HCT116 (cell line): ENCODE data around the gene CHMP4B. TPM values are rescaled to one million over a fixed set of nuclear protein-coding genes. Genes with fewer than 3 reads are reported as not detected.

ENCODE experiments used
- ATAC-seq: fragments of 200-7000 bp; cut with Tn5 transposase; 2 replicates; pipeline ENCODE4 v1.9.1; 2020; ENCODE audit warnings: mild to moderate bottlenecking, moderate library complexity
- BruUV-seq: library from RNA; stranded (reverse); fragments of 400-500 nt; replicated peaks from 2 replicates; lab custom pipeline; 2021; lab: Mats Ljungman, UMichigan
- CTCF ChIA-PET: fragments of 300-600 bp; sonication (Branson Sonifier 250); formaldehyde crosslinking; loops from one replicate; lab custom pipeline; 2021; ENCODE audit warnings: antibody characterized with exemption; lab: Charles Lee
- POLR2A ChIA-PET: fragments of 300-600, 350-600 bp; sonication (Branson Sonifier 250); formaldehyde crosslinking; loops from one replicate; lab custom pipeline; 2021; ENCODE audit warnings: antibody characterized with exemption; lab: Charles Lee
- RAD21 ChIA-PET, 2 experiments: fragments of 300-600 bp; sonication (Branson Sonifier 250); formaldehyde crosslinking; loops; one replicate each; lab custom pipeline; 2023; ENCODE audit warnings: low total read pairs in 2 of 2; ENCODE audit not compliant: uncharacterized antibody in 2 of 2, unreplicated experiment in 2 of 2, low non-redundant PET in 1 of 2; lab: Charles Lee
- DNase-seq: peaks from one replicate; pipeline ENCODE4 v3.0.0-alpha.2; 2010; ENCODE audit warnings: low read depth, low spot score
- H2AFZ ChIP-seq: fragments of 200-600 bp; shearing (Covaris generic), sonication (generic); 2 replicates; pipeline ENCODE4 v1.6.1; 2017; ENCODE audit warnings: low read depth, mixed run types, mixed read lengths, antibody characterized with exemption, low read length; ENCODE audit not compliant: poor library complexity, severe bottlenecking
- H3K27ac ChIP-seq: 2 replicates; pipeline ENCODE4 v1.5.1; 2012; ENCODE audit warnings: low read depth, low read length
- H3K27me3 ChIP-seq: fragments of 200-600 bp; sonication (generic); 2 replicates; pipeline ENCODE4 v1.6.1; 2016; ENCODE audit warnings: mixed run types, low read length, mixed read lengths; ENCODE audit not compliant: insufficient read depth
- H3K36me3 ChIP-seq, 2 experiments: fragments of 200-500 bp in 1 of 2; fragments of 200-600 bp in 1 of 2; sonication (Bioruptor generic) in 1 of 2; sonication (generic) in 1 of 2; 2 replicates each; pipeline versions ENCODE4 v1.5.1 to v1.6.1; 2014 to 2016; ENCODE audit warnings: low read length in 2 of 2, inconsistent platforms in 1 of 2, mixed read lengths in 1 of 2, mixed run types in 1 of 2; ENCODE audit not compliant: insufficient read depth in 2 of 2, control insufficient read depth in 1 of 2
- H3K4me1 ChIP-seq, 2 experiments: fragments of 200-600 bp in 1 of 2; sonication (generic) in 1 of 2; 2 replicates each; pipeline versions ENCODE4 v1.5.1 to v1.6.1; 2012 to 2017; ENCODE audit warnings: low read length in 2 of 2, inconsistent platforms in 1 of 2, mild to moderate bottlenecking in 1 of 2, mixed read lengths in 1 of 2, mixed run types in 1 of 2, moderate library complexity in 1 of 2; ENCODE audit not compliant: insufficient read depth in 2 of 2, control insufficient read depth in 1 of 2
- H3K4me2 ChIP-seq: fragments of 200-600 bp; sonication (generic); 2 replicates; pipeline ENCODE4 v1.6.1; 2017; ENCODE audit warnings: mixed run types, low read length, mixed read lengths
- H3K4me3 ChIP-seq, 2 experiments: fragments of 200-600 bp in 1 of 2; sonication (generic) in 1 of 2; replicated peaks in 1 of 2; 2 replicates each; pipeline ENCODE4 v1.5.1; 2011 to 2016; ENCODE audit warnings: low read length in 2 of 2, control low read depth in 1 of 2, low read depth in 1 of 2, mild to moderate bottlenecking in 1 of 2, mixed read lengths in 1 of 2, mixed run types in 1 of 2
- H3K79me2 ChIP-seq: fragments of 200-600 bp; sonication (generic); 2 replicates; pipeline ENCODE4 v1.6.1; 2017; ENCODE audit warnings: mild to moderate bottlenecking, mixed run types, low read length, moderate library complexity, mixed read lengths; ENCODE audit not compliant: insufficient read depth
- H3K9ac ChIP-seq: fragments of 200-600 bp; sonication (generic); 2 replicates; pipeline ENCODE4 v1.6.1; 2016; ENCODE audit warnings: low read length, mixed read lengths
- H3K9me2 ChIP-seq: fragments of 200-600 bp; sonication (generic), shearing (Covaris generic); 2 replicates; pipeline ENCODE4 v1.6.1; 2017; ENCODE audit warnings: mixed run types, mild to moderate bottlenecking, moderate library complexity; ENCODE audit not compliant: insufficient read depth
- H3K9me3 ChIP-seq, 2 experiments: fragments of 200-500 bp in 1 of 2; fragments of 200-600 bp in 1 of 2; sonication (Bioruptor generic) in 1 of 2; sonication (generic) in 1 of 2; 2 replicates each; pipeline ENCODE4 v1.6.1; 2014 to 2017; ENCODE audit warnings: low read length in 2 of 2, mixed read lengths in 2 of 2, inconsistent platforms in 1 of 2, low read depth in 1 of 2, mild to moderate bottlenecking in 1 of 2, mixed run types in 1 of 2, moderate library complexity in 1 of 2; ENCODE audit not compliant: control insufficient read depth in 1 of 2, insufficient read depth in 1 of 2
- H4K20me1 ChIP-seq: fragments of 200-600 bp; sonication (generic), shearing (Covaris generic); 2 replicates; pipeline ENCODE4 v1.6.1; 2017; ENCODE audit warnings: mixed run types, mild to moderate bottlenecking, moderate library complexity; ENCODE audit not compliant: insufficient read depth
- CBX3 ChIP-seq: IDR thresholded peaks from 2 replicates; pipeline ENCODE4 v1.6.1; 2012; ENCODE audit warnings: low read depth
- CEBPB ChIP-seq: IDR thresholded peaks from 2 replicates; pipeline ENCODE4 v1.6.1; 2012; ENCODE audit warnings: low read depth
- EGR1 ChIP-seq: IDR thresholded peaks from 2 replicates; pipeline ENCODE4 v1.6.1; 2012; ENCODE audit warnings: low read depth
- ELF1 ChIP-seq: IDR thresholded peaks from 2 replicates; pipeline ENCODE4 v1.6.1; 2012; ENCODE audit warnings: low read depth, borderline replicate concordance
- EZH2 ChIP-seq: fragments of 200-600 bp; sonication (generic); IDR thresholded peaks from 2 replicates; pipeline ENCODE4 v1.6.1; 2017; ENCODE audit warnings: antibody characterized with exemption, mixed run types
- POLR2AphosphoS5 ChIP-seq: IDR thresholded peaks from 2 replicates; pipeline ENCODE4 v1.6.1; 2011; ENCODE audit warnings: mild to moderate bottlenecking, low read depth, low read length, moderate library complexity
- RAD21 ChIP-seq: IDR thresholded peaks from 2 replicates; pipeline ENCODE4 v1.6.1; 2012; ENCODE audit warnings: low read depth, mild to moderate bottlenecking
- SIN3A ChIP-seq: IDR thresholded peaks from 2 replicates; pipeline ENCODE4 v1.6.1; 2012; ENCODE audit warnings: low read depth
- SRF ChIP-seq: IDR thresholded peaks from 2 replicates; pipeline ENCODE4 v1.6.1; 2012; ENCODE audit warnings: low read depth
- YY1 ChIP-seq: IDR thresholded peaks from 2 replicates; pipeline ENCODE4 v1.6.1; 2011; ENCODE audit warnings: low read length, low read depth, moderate library complexity, mild to moderate bottlenecking; ENCODE audit not compliant: insufficient replicate concordance; ENCODE audit errors: extremely low read depth
- ZBTB33 ChIP-seq: IDR thresholded peaks from 2 replicates; pipeline ENCODE4 v1.6.1; 2011; ENCODE audit warnings: mild to moderate bottlenecking, low read length, moderate library complexity; ENCODE audit not compliant: insufficient replicate concordance; ENCODE audit errors: extremely low read depth
- ZNF274 ChIP-seq: fragments of 200-500 bp; sonication (Bioruptor generic); IDR thresholded peaks from 2 replicates; pipeline ENCODE4 v1.6.1; 2014; ENCODE audit warnings: mild to moderate bottlenecking, low read depth, low read length, inconsistent platforms
- intact Hi-C: fragments of 100-400 bp; cut with micrococcal nuclease; formaldehyde crosslinking; loops from 2 replicates; pipeline ENCODE4 v1.10.0; 2022
- total RNA-seq: library from RNA; stranded (reverse); gene quantifications from one replicate; pipeline ENCODE4 v1.2.1, GENCODE V29; 2021; ENCODE audit not compliant: unreplicated experiment

Gene CHMP4B
- total RNA-seq, 1 experiment from 2014 or later: 56.9 TPM

GRCh38 chr20:33784225-33784624 lies 26.9 kb upstream of the CHMP4B start:
- RAD21 ChIA-PET: no interaction called here
- BruUV-seq: no TSS peak
- H3K4me2 ChIP-seq: no peak overlapping the region

GRCh38 chr20:33785503-33785902 lies 25.6 kb upstream of the CHMP4B start:
- Histone ChIP-seq H3K27ac (no peak overlapping the region), H3K9me2 (no peaks in the 10 kb centered on the region), H3K27me3 (no peaks in the 10 kb centered on the region), H3K4me2 (no peak overlapping the region), H2AFZ (no peak overlapping the region), H3K4me1 (peaks cover 29 to 36% of the 10 kb centered on the region in 2 experiments), H3K9me3 (no peaks in the 10 kb centered on the region), H3K36me3 (no peaks in the 10 kb centered on the region), H4K20me1 (no peaks in the 10 kb centered on the region), H3K9ac (no peak overlapping the region), H3K4me3 (no peak overlapping the region), H3K79me2 (no peaks in the 10 kb centered on the region)
- ATAC-seq (no peak), DNase-seq (no peak)
- TF ChIP-seq EZH2: no peak
- no peak for TF ChIP-seq SIN3A
- TF ChIP-seq SRF: no peak
- TF ChIP-seq RAD21: no peak
- no peak for TF ChIP-seq ZNF274
- no peak for TF ChIP-seq EGR1
- TF ChIP-seq ZBTB33: no peak
- no peak for TF ChIP-seq YY1
- TF ChIP-seq ELF1: no peak
- no peak for TF ChIP-seq POLR2AphosphoS5
- ChIA-PET RAD21 (no interaction called here), CTCF (no interaction called here), POLR2A (no interaction called here)
- intact Hi-C loops: no loop called here
- BruUV-seq: no TSS peak

More at GRCh38 chr20:33784225-33784624, 26.9 kb upstream of the CHMP4B start:
- H3K9me3 ChIP-seq: no peaks in the 10 kb centered on the region
- no peaks in the 10 kb centered on the region for H3K36me3 ChIP-seq
- H3K4me1 ChIP-seq: peaks cover 18 to 31% of the 10 kb centered on the region in 2 experiments
- no peak overlapping the region for H3K4me3 ChIP-seq
- H2AFZ ChIP-seq: no peak overlapping the region
- no peak overlapping the region for H3K9ac ChIP-seq
- no peaks in the 10 kb centered on the region for H3K9me2 ChIP-seq
- H3K27ac ChIP-seq: no peak overlapping the region
- DNase-seq (no peak), ATAC-seq (no peak)
- POLR2A ChIA-PET: no interaction called here
- intact Hi-C loops: no loop called here
- no peaks in the 10 kb centered on the region for H3K79me2 ChIP-seq
- CTCF ChIA-PET: no interaction called here
- H4K20me1 ChIP-seq: no peaks in the 10 kb centered on the region
- no peaks in the 10 kb centered on the region for H3K27me3 ChIP-seq
- TF ChIP-seq SRF: no peak
- no peak for TF ChIP-seq CBX3
- TF ChIP-seq ZBTB33: no peak
- TF ChIP-seq YY1: no peak
- TF ChIP-seq CEBPB: no peak
